HPDE6-E6E7 (cell line): ENCODE measurements around the gene ZMYM2.

Source experiments
- DNase-seq: peaks from one replicate; pipeline ENCODE4 v3.0.0; 2011; ENCODE audit warnings: missing footprints; ENCODE audit errors: extremely low spot score

The ZMYM2 gene

DNA sequence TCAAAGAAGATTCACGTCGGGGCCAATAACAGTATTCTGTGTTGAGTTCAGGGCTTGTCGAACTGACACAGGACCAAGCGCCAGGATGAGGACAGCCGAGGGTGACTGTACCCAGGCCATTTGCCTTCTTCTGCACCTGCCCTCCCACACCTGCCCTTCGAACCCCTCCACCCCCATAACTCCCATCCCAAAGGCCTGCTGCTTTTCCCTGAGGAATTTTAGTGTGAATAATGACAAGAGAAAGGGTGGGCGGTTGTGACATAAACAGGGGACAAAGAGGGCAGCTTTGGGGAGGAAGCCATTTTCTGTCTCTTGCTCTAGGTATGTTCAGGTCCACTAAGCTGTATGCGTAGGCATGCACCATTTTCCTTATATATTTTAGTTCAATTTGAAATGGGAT, 176.2 kb downstream of the ZMYM2 start:
- DNase-seq, result no peak

DNA sequence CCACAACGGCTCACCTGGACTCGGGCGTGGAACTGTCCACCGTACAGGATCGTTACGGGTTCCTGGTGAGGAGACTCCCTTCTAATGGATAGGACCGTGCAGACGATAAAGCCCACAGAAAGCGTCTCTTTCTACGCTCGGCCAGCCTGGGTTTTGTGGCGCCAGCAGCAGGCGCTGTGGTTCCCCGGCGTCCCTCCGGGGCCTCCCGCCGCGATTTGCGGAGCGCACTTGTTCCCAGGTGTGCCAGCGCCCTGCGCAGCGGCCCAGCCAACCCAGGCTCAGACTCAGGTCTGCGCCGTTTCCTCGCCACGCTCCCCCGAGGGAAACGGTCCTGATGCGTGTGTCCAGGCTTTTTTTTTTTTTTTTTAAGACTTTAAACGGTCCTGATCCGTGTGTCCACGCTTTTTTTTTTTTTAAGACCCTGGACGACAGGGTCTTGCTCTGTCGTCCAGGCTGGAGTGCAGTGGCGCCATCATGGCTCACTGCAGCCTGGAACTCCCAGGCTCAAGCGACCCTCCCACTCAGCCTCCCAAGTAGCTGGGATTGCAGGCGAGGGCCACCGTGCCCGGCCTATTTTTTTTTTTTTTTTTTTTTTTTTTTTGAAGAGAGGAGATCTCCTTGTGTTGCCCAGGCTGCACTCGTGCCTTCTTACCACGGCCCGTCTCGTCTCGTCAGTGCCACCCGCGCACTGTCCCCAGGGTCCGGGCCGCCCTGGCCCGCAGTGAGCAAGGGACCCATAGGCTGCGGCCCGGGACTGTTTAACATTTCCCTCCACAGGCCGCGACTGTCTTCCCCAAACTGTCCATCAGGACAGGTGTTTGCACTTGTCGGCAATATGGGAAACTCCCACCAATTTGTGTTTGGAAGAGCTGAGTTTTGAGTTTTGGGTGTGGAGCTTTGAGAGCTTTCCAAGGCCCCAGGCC, 178.5 kb downstream of the ZMYM2 start:
- DNase-seq, result no peak

DNA sequence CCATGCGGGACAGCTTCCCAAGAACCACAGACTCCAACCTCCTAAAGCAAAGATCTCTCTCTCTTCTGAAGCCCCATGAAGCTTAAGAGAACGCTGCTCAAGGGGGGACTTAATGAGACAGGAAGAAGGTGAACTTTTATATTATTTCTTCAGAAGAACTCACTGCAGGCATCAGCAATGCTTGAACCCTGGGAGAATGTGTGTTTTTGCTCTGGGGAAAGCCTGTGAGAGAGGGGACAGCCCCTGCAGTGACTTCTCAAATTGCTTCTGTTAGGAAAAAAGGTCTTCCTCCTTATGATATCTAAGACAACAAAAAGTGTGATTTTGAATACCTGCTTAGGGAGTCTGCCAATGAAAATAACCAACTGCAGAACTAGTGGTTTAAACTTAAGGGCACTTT, 179.3 kb downstream of the ZMYM2 start:
- DNase-seq, result no peak

DNA sequence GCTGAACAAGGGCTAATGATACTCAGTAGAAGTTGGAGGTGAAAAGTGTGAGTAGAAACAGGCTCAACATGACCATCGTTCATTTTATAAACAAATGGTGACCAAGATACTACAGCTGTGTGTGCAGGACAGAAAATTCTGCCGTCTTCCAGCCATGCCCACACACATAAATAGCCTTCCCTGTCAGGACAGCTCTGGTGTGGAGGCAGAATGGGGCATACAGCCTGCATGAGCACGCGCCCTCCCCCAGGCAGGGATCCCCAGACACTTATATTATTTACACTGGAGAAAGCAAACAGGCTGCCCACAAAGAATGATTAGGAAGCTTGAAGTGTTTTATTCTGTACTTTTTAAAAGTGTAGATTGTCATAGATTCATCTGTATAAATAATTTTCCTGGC, 182.0 kb downstream of the ZMYM2 start:
- DNase-seq, result no peak
